ENCODE results near the gene CNOT6.

The CNOT6 gene

DNA sequence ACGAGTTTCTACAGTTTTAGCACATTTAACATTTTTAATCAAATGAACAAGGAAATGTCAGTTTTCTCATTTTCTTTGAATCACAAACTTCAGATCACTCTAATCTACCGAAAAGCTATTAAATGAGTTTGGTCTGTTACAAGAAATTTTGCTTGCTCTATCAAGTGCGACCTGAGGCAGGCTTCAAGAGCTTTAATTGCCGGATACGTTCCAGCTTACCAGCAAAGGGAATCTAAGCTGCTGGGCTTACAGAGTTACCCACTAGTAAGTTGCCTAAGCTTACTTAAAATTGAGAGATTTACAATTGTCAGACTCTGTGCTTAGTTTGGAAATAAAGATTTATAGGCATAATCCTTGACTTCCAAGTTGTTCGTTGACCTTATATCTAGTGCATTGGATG is 86.5 kb downstream of the CNOT6 start:
- DNase-seq (ENCODE audit: low read depth): no peak

DNA sequence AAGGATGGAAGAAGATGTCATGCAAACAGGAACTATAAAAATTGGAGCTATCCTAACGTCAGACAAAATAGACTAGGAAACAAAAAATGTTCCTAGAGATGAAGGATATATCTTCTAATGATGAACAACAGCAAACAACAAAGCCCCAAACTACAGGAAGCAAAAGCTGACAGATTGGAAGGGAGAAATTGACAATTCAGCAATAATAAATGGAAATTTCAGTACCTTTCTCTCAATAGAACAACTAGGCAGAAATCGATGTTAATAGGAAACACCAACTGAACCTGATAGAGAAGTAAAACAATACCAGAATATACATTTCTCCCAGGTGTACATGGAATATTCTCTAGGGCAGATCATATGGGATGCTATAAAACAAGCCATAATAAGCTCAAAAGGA is 89.6 kb downstream of the CNOT6 start:
- no peak for DNase-seq (ENCODE audit: low read depth)

DNA sequence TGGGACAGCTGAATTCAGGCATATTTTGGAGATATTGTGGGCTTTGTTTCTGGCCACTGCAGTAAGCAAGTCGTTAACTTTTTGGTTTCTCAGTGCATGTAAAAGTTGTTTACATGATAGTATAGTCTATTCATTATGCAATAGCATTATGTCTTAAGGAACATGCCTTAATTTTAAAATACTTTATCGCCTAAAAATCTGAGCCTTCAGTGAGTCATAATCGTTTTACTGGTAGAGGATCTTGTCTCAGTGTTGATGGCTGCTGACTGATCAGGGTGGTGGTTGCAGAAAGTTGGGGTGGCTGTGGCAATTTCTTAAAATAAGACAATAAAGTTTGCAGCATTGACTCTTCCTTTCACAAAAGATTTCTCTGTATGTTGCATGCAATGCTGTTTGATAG is 92.0 kb downstream of the CNOT6 start:
- DNase-seq (ENCODE audit: low read depth): no peak

DNA sequence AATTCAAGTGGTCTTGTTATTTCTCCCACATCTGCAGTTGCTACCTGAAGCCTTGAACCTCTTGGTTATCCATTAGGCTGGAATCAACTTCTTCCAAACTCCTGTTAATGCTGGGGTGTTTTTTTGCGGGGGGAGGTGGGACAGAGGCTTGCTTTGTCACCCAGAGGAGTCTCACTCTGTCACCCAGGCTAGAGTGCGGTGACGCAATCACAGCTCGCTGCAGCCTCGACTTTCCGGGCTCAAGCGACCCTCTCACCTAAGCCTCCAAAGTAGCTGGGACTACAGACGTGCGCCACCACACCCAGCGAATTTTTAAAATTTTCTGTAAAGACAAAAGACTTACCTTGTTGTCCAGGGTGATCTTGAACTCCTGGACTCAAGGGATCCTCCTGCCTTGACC is 92.7 kb downstream of the CNOT6 start:
- DNase-seq (ENCODE audit: low read depth): no peak

DNA sequence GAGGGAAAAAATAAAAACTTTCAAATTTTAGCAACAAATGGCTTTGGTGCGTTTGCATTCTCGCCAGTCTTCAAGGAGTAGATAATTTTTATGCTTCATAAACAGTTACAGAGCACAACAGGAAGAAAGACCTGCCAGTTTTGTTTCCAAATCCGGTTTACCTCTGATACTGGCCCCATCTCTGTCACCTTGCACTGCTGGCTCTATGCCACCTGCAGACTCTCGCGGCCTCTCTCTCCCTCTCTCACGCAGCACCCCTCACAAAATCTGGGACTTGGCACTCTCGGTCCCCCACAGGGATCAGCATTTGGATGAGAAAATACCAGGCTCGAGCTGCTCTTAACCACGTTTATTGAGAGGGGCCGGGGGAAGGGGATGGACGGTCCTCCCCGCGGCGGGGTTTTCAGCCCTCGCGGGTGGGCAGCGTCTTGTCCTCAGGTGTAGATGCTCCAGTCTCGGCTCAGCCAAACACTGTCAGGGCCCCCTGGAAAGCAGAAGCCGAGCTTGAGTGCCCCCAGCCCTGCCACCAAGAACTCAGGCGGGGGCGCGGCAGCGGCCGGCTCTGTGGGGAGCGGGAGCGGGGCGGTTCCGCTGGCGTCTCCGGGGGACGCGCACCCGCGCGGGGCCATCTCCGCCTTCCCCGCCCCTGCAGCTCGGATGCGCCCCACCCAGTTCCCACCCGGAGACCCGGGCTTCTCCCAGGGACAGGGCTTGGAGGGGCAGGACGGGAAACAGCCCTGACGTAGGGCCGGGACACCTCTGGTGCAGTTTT is 95.8 kb downstream of the CNOT6 start:
- no peak for DNase-seq (ENCODE audit: low read depth)

DNA sequence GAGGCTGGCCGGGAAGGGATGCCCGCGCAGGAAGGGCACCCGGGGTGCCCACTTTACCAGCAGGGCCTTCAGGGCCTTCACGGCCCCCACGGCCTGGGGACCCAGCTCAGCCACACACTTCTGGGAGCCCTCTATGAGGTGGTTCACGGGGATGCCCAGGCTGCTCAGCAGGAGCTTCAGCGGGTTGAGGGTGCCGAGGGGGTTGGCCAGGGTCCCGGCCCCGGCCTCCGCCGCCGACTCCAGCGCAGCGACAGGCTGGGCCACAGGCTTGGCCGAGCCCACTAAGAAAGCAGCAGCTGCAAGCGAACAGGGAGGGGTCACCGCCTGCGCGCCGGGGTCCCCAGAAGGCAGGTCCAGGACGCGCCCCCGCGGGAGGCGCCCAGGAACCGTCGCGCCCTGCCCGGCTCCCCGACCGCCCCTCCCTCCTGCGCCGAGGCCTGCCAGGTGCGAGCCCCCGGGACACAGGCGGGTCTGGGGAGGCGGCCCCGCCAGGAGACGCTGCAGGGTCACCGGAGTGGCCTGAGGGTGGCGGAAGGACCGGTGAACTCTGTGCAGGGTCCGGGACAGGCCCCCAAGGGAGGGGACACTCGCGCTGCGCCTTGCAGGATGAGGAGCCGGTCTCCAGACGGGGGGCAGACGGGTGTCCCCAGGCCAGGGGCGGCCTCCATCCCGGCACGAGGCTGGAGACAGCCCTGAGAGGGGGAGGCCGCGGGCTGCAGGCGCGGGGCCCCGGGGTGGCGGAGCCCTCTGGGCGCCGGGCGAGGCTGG is 96.5 kb downstream of the CNOT6 start:
- no peak for DNase-seq (ENCODE audit: low read depth)

DNA sequence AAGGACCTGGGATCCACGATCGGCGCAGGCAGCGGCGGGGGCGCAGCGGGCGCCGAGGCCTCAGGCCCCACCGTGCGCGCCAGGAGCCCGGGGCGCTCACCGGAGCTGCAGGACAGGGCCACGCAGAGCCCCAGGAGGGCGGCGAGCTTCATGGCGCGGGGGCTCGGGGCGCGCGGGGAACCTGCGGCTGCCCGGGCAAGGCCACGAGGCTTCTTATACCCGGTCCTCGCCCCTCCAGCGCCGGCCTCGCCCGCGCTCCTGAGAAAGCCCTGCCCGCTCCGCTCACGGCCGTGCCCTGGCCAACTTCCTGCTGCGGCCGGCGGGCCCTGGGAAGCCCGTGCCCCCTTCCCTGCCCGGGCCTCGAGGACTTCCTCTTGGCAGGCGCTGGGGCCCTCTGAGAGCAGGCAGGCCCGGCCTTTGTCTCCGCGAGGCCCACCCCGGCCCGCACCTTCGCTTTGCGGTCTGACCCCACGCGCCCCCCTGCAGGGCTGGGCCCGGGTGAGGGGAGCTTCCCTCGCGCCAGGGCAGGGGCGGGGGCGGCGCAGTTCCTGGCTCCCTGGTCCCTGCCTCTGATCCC is 97.2 kb downstream of the CNOT6 start, which contains the start of gene SCGB3A1:
Gene SCGB3A1, minus strand, starts transcription at position 189 of the 577 bp plus-strand sequence. Its CDS starts 37 bp downstream, at position 152.
- no peak for DNase-seq (ENCODE audit: low read depth)

DNA sequence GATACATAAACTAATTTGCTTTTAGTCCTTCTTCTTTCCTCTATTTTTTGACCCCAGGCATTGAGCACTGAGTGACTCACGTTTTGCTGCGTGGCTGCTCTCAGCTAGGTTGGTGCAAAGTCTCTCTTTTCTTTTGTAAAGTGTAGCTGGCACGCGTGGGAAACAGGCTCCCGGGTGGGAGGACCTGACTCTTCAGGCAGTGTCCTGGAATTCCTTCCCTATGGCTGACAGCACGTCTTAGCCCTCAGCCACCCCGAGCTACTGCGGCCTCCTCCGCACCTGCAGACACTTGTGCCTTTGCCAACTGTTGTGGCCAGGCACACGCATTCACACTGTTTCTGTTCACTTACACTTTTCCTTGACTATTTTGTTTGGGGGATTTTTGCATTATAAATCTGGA is 98.0 kb downstream of the CNOT6 start:
- no peak for DNase-seq (ENCODE audit: low read depth)

DNA sequence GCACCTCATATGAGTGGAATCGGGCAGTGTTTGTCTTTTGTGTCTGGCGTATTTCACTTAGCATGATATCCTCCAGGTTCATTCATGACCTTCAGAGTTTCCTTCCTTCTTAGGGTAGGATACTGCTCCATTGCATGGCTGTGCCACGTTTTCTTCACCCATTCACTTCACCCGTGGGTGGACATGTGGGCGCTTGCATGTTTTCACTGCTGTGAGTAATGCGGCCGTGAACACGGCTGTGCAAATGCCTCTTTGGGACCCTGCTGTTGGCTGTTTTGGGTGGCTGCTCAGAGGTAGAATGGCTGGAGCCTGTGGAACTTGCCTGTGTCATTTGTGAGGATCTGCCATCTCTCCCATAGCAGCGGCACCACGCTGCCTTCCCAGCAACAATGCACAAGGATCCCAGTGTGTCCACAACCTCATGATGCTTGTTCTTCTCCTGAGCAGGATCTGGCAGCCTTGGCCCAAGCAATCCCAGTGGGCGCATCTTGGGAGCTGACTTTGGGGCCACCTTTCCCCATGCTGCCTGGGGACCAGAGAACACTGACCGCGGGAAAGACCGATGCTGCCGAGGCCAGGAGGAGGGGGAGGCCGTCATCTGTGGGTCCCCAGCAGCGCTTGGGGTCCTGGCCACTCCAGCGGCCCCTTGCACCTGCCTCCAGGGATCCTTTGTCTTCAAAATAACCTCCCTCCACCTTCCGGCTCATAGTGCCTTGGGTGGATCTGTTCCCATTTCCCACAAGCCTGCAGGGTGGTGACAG is 99.4 kb downstream of the CNOT6 start:
- DNase-seq (ENCODE audit: low read depth): no peak

DNA sequence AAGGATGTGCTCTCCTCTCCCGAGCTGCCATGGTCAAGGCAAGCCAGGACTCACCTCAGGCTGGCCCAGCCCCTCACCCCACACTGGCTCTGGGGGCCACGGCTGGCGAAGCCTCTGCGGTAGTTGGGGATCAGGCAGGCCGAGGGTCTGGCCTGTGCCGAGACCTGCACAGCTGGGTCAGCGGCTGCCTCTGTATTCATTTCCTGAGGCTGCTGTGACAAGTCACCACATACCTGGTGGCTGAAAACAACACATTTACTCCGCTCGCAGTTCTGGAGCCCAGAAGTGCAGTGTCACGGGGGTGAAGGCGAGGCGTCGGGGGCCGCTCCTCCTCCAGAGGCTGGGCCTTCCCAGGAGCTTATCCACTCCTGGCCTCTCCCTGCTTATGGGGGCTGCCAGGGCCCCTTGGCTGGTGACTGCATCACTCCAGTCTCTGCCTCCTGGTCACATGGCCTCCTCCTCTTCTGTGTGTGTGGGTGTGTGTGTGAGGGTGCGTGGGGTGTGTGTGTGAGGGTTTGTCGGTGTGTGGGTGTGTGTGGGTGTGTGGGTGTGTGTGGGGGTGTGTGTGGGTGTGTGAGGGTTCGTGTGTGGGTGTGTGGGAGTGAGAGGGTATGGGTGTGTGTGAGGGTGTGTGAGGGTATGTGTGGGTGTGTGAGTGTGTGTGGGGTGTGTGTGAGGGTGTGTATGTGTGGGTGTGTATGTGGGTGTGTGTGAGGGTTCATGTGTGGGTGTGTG is 100.3 kb downstream of the CNOT6 start:
- no peak for DNase-seq (ENCODE audit: low read depth)

DNA sequence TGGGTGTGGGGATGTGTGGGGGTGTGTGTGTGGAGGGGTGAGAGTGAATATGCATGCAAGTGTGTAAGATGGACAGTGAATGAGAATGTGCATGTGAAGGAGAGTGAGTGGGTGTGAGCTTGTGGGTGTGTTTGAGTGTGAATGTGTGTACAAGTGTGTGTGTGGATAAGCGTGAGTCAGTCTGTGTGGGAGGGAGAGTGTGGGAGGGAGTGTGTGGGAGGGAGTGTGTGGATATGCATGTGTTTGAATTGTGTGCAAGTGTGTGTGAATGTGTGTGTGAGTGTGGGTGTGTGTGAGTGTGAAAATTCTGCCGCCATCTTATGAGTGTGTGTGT is 100.8 kb downstream of the CNOT6 start:
- no peak for DNase-seq (ENCODE audit: low read depth)

DNA sequence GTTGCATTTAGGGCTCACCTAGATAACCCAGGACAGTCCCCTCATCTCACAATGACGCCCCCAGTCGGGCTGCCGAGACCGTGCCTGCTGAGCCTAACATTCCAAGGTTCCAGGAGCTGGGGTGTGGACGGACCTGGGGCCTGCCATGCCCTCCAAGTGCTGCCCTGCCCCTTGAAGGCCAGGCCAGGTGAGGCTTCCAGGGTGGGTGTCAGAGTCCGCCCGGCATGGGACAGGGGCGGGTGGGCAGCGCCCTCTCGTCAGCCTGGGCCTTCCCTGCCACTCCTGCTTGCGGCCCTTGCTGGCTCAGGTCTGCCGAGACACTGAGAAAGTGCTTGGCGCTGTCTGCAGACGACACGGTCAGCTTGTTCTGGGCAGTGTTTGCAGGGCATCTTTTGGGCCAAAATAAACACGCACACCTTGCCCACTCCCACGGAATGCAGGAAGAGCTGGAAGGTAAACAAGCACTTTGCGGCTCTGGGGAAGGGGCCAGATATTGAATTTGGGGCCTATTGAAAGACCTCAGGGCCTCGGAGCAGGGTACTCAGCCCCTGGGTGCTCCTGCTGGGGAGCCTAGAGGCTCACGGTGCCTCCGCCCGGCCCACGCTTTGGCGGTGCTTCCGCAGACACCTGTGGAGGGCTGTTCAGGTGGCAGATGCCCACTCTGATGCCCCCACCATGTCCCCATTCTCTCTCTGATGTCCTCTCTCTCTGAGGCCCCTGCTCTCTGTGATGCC is 101.4 kb downstream of the CNOT6 start:
- no peak for DNase-seq (ENCODE audit: low read depth)

DNA sequence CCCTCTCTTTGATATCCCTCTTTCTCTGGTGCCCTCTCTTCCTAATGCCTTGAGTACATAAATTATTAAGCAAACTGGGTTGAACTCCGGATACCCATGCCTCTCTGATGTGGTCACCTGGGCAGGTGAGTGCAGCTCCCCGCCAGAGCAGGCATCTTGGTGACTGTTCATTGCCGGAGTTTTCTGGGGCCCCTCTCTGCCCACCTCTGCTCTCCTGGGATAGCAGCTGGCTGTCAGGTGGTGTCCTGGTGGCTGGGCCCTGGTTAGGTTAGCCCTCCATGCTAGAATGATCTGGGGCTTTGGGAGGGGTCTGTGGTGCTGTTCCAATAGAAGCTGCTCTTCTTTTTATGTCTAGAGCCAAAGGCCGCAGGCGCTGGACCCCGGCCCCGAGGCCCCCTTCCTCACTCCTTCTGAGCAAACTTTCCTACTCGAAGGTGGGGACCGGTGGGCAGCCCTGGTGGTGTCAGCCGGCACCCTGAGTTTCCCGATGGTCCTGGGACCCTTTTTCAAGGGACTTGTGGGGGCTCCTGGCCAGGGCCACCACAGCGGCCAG is 102.0 kb downstream of the CNOT6 start:
- no peak for DNase-seq (ENCODE audit: low read depth)

DNA sequence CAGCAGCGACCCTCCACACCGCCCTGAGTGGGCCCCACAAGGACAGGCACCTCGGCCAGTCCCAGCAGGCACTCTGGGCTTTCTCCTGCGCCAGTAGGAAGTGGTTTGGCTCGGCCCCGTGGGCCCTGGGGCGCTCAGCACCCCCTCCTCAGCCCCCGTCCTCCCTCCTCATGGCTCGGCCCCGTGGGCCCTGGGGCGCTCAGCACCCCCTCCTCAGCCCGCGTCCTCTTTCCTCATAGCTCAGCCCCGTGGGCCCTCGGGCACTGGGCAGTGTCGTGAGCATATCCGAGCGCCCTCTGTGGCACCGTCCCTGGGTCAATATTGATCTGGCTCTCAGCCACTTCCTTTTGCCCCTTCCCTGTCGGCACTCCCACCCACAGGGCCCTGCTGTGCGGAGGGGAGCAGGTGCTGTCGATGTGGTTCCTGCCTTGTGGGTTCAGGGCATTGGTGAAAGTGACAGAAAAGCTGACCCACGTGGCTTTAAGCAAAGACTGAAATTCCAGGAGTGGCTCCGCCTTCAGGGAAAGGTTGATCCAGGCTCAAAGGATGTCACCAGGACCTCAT is 102.6 kb downstream of the CNOT6 start:
- no peak for DNase-seq (ENCODE audit: low read depth)

DNA sequence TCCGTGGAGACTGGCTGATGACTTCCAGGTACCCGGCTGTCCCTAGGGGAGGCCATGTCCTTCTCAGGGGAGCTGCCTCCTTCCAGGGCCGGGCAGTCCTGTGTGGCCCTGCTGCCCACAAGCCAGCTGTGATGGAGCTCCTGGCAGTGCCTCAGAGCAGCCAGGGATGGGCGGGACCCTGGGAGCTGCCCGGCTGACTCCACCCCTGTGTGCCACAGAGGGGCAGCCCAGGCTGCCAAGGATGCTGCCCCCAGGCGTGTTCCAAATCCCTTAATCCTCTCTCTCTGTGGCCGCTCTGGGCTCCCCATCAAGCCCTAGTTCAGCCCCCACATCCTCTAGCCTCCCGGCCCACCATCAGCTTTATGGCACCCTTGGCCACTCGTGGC is 104.1 kb downstream of the CNOT6 start:
- no peak for DNase-seq (ENCODE audit: low read depth)

DNA sequence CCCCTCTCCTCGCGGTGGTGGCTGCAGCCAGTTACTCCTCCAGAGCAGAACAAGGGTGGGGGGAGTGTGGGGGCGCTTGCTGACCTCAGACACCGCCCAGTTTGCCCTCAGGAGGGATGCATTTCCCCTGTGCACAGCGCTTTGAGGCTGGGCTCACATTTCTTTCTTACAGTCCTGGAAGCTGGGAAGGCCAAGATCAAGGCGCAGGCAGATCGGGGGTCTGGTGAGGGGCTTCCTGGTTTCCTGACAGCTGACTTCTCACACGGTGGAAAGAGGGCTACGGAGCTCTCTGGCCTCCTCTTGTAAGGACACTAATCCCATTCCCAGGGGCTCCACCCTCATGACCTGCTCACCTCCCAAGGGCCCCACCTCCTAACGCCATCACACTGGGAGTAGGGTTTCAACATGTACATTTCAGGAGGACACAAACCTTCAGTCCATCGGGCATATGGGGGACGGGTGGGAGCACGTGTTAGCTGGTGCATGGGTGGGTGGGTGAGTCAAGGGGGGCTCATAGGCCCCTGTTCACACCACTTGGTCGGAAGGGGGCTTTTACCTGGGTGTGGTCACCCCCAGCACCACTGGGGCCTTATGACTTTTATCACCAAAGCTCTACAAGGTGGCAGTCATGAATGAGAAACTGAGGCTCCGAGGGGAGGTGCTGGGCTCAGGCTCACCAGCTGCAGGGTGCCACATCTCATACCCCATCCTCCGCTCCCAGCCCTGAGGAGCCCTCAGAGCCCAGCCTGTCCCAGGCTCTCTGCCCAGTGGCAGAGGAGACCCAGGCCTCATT is 104.8 kb downstream of the CNOT6 start:
- no peak for DNase-seq (ENCODE audit: low read depth)

DNA sequence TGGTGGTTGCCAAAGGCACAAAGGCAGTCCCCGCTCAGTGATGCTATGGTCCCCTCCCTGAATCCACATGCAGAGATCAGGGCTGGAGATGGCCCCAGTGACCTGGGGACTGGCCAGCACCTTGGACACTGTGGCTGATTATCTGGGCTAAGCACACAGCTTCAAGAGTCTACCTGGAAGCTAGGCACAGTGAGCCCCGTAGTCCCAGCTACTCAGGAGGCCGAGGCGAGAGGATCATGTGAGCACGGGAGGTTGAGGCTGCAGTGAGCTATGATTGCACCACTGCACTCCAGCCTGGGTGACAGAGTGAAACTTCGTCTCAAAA is 105.4 kb downstream of the CNOT6 start:
- DNase-seq (ENCODE audit: low read depth): no peak

DNA sequence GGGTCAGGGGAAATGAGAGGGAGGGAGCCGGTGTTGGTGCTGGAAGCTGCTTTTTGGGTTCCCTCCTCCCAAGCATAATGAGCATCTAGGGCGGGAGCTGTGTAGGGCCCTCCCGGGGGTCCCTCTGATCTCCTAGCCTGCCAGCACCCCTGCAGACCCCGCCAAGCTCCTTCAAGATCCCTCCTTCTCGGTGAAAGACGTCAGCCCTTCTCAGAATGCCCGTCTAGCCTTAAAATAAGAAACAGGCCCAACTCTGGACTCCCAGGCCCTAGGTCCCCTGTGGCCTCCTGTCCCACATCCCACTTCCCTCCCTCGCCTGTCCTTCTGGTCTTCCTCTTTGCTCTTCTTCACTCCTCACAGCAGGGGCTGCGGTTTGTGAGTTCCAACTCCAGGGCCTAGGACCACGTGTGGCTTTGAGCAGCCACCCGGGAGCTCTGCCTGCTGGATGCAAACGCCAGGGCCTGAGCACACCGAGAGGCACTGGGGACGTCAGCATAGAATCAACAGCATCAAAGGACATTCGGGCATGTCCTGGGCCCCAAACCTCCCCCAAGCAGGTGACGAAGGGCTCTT is 105.9 kb downstream of the CNOT6 start:
- no peak for DNase-seq (ENCODE audit: low read depth)

DNA sequence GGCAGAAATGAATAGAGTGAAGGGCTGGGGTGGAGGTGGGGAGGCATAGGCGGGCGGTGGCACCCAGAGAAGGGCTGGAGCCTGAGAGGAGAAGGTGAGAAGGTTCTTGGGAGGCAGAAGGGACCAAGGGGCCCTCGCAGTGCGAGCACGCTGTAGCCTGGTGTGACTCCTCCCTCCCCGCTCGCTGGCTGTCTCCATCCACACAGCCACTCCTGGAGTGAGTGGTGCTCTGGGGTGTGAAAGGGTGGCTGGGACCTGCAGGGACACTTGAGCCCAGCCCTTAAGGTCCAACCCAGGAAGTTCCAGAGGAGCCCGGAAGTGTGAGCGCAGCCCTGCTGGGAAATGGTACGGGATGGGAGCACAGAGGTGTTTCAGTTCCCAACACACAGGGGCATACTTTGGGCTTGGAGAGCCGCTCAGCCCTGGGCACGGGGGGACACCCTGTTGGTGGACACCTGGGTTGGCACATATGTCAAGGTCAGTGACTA is 106.4 kb downstream of the CNOT6 start:
- DNase-seq (ENCODE audit: low read depth): no peak

Data from activated T-cell treated with anti-CD3 and anti-CD28 coated beads for 1 hour (primary cell).